Upper lobe of left lung (tissue), 4 donors: ENCODE measurements around the gene RNF150.

Experiments used
- POLR2A ChIP-seq, 4 donors: fragments of 450-650 bp; IDR thresholded peaks; one replicate each; pipeline ENCODE4 v1.5.1; 2016 to 2017; ENCODE audit warnings: antibody characterized with exemption in 4 of 4, mild to moderate bottlenecking in 2 of 4
- TF ChIP-seq, protein P1 (sequence below), 6 experiments: fragments of 450-650 bp in 4 of 6; fragments of 200-600 bp in 2 of 6; sonication (generic) in 2 of 6; IDR thresholded peaks; one replicate each; pipeline ENCODE4 v1.5.1; 2016 to 2019; ENCODE audit warnings: antibody characterized with exemption in 6 of 6

DNA sequence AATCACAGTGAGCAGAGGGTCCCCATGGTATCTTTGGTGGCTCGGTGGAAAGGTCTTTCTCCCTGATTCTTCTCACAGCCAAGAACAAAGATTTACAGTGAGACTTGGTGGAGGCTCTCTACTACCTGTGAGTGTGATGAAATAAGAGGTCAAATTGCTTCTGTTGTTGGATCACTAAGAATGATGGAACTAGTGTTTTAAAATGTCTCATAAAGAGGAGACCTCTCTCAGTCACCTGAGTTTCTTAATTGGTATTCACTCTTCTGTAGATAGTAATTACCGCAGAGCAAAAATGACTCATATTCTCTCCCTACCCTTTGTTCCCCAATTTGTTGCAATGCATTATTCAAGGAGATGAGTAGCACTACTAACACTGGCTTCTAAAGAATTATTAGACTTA lies 276.2 kb downstream of the RNF150 start:
- TF ChIP-seq, protein P1, sequence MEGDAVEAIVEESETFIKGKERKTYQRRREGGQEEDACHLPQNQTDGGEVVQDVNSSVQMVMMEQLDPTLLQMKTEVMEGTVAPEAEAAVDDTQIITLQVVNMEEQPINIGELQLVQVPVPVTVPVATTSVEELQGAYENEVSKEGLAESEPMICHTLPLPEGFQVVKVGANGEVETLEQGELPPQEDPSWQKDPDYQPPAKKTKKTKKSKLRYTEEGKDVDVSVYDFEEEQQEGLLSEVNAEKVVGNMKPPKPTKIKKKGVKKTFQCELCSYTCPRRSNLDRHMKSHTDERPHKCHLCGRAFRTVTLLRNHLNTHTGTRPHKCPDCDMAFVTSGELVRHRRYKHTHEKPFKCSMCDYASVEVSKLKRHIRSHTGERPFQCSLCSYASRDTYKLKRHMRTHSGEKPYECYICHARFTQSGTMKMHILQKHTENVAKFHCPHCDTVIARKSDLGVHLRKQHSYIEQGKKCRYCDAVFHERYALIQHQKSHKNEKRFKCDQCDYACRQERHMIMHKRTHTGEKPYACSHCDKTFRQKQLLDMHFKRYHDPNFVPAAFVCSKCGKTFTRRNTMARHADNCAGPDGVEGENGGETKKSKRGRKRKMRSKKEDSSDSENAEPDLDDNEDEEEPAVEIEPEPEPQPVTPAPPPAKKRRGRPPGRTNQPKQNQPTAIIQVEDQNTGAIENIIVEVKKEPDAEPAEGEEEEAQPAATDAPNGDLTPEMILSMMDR (IDR thresholded peaks at IDR 0.05) = no peak
- TF ChIP-seq POLR2A (IDR thresholded peaks at IDR 0.05) = no peak
